NCI-H345 treated with DMSO at 0.1 percent for 48 hours (cell line): Measurements from ENCODE around the gene ADCY6.

Source experiments
- DNase-seq: peaks from one replicate; lab custom pipeline; 2025; ENCODE audit not compliant: unreplicated experiment; lab: John Stamatoyannopoulos, UW

ADCY6 gene

GRCh38 chr12:48816143-48816854, 27.4 kb upstream of the ADCY6 start:
- DNase-seq = no peak

- DNase-seq = no peak
These were observed 26.5 kb upstream of the ADCY6 start for GRCh38 chr12:48815126-48816110.

DNA sequence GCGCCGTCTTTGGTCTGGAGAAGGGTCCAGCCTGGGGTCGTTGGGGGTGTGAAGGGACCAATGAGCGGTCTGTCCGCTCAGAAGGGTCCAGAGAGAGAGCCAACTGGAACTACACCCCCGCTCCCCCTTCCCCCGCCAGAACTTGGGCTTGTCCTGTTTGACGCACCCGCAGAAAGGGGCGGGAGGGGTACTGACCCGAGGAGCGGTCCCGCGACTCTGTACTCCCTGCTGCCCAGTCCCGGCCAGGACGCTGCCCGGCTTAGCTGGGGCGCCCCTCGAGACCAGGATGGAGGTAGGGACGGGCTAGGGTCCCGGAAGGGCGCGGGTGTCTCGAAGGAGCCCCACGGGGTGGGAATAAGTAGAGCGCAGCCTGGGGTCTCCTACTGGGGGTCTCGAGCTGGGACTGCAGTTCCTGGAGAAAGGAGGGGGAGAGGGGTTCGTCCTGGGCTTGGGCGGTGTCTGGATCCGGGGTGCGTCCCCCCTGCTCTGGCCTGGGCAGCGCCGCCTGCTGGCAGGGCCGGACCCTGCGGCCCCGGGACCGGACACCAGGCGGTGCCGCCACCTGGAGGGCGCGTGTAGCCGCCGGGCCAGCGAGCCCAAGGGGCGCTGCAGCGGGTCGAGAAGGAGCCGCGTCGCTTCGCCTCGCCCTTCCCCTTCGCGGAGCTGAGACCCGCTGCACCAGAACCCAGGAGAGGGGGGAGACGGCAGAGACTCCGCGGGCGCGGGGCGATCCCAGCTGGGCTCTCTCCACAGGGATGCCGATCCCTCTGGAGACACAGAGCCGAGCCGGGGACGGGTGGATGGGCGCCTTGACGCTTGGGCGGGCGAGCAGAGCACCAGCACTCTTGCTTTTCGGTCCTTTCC, 25.6 kb upstream of the ADCY6 start:
- no peak for DNase-seq

- DNase-seq = no peak
These were observed 24.8 kb upstream of the ADCY6 start for GRCh38 chr12:48813465-48814261.

- no peak for DNase-seq
These were observed 23.5 kb upstream of the ADCY6 start for GRCh38 chr12:48812389-48812788.

DNA sequence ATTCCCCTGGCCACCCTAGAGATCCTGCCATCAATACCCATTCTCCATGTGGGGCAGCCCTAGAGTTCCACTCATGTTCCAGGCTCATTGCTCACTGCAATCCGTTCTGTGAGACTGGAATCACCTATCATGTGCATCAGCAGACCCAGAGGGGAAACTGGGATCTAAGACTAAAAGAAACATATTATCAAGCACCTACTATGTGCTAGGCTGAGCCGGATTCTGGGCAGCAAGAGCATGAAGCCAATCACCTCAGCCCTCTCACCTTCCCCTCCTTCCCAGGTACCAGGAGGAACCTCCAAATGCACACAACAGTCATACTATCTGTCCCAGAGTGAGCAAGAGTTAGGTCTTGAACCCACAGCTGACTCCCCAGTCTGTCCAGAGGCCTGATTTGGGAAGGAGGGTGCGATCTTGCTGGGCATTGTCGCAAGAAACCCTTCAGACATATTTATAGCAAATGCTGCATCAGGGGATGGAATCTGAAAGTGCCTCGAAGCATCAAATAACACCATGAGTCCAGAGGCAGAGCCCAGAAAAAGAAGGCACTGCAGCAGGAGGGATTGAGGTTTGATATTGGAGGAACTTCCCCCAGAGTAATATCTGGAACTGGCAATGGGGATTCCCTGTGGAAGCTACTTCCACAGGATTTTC, 22.7 kb upstream of the ADCY6 start:
- DNase-seq = no peak

DNA sequence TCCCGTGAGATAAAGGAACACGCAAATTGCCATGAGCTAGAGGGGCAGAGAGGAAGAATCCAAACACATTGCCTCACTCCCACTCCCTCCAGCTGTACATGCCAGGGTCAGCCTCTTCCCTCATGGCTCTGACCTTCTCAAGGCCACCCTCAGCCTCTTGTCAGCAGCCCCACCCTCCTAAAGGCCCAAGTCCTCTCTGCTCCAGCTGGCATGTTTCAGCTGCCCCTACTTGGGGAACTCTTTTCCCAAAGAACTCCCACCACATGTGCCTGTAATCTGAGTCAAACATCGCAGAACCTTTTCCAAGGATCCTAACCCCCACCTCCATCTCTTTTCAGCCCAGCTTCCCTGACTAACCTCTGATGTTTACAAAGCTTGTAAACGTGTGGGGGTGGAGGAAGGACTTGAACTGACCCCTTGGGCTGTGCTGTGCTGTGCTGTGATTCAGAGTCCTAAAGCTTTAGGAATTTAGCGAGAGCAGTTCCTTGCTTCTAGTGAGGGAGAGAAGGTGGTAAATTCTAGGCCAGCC, 22.1 kb upstream of the ADCY6 start:
- DNase-seq = no peak

DNA sequence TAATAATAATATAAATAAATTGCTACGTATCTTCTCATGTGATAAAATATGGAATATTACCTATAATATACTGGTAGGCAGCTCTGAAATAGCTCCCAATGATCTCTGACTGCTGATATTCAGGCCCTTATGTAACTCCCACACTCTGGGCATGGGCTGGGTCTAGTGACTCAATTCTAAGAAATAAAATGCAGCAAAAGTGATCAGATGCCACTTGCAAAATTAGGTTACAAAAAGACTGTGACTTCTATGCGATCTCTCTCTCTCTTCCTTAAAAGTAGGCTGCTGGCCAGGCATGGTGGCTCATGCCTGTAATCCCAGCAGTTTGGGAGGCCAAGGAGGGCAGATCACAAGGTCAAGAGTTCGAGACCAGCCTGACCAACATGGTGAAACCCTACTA, 19.1 kb upstream of the ADCY6 start:
- no peak for DNase-seq

DNA sequence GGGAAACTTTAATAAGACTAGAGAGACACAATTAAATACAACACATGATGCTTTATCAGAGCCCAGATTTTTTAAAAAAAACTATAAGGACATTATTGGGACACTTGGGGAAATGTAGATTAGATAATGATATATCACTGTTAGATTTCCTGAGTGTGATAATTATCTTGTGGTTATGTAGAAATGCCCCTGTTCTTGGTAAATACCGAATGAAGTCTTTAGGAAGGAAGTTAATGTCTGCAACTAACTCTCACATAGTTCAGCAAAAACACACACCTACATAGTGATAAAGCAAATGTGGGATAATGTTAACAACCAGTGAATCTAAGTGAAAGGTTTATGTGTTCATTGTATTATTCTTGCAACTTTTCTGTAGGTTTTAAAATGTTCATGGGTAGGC, 14.8 kb upstream of the ADCY6 start:
- DNase-seq = no peak

DNA sequence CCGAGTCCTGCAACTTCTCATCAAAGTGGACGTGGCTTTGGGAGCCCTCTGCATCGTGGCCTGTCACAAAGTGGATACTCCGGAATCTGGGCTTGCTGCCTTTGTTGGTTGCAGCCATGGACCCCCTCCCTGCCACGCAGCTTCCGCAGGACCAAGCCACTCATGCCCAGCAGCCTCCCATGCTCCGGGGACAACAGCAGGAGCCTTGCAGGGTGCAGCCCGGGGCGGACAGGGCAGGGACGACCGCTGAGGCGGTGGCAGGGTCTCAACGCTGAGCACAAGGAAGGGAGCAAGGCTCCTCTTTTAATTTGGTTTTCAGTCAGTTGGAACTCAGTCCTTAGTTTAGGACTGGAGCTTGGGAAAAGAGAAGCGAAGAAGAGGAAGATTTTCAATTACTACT, 12.1 kb upstream of the ADCY6 start:
- no peak for DNase-seq

- no peak for DNase-seq
These were observed 11.6 kb upstream of the ADCY6 start for GRCh38 chr12:48800457-48800856.

- DNase-seq = no peak
These were observed 8.1 kb upstream of the ADCY6 start for GRCh38 chr12:48796976-48797375.

GRCh38 chr12:48795550-48796455, 6.9 kb upstream of the ADCY6 start:
- no peak for DNase-seq

DNA sequence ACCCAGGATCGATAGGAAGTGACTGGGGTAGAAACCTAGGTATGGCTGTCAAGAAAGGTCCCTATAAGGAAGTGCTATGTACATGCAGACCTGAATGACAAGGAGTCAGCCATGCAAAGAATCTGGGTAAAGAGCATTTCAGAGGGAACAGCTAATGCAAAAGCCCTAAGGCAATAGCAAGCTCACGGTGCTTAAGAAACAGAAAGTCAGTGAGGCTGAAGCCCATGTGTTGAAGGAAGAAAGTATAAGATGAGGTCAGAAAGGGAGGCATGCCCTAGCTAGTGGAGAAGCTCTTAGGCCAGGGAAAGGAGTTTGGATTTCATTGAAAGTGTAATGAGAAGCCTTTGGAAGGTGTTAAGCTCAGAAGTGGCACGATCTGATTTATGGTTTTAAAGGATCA, 6.0 kb upstream of the ADCY6 start:
- no peak for DNase-seq

DNA sequence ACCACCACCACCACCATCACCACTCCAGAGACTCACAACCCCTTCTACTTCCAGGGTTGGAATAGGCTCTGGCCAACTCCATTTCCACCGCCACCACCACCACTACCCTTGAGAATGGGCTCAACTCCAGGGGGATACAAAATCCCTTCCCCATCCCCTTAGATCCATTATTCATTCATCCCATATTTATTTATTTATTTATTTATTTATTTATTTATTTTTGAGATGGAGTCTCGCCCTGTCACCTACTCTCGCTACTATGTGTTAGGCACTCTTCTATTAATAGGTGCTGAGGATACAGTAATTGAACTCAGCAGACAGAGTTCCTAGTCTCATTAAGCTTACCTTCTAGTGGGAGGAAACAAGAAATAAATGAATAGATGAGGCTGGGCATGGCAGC, 4.8 kb upstream of the ADCY6 start:
- DNase-seq = no peak

DNA sequence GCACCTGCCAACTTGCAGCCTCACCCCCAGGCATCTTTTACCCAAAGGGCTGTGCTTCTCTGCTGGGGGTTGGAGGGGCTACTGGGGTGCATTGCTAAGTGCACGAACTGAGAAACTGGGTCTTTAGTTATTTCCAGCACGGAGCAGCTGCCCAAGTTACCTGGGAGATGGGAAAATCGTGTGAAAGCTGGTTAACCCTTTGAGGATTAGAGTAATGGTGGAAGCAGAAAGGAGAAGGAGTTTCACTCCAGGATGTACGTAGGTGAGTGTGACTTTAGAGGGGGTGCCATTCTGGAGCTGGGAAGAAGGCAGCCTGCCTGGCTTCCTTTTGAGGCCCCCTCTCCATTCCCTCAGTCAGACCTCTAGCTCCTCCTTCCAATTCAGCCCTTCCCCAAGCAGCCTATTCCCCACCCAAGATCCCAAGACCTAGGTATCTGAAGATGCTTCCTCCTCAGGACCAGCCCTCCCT, 1.0 kb upstream of the ADCY6 start:
- DNase-seq = no peak

DNA sequence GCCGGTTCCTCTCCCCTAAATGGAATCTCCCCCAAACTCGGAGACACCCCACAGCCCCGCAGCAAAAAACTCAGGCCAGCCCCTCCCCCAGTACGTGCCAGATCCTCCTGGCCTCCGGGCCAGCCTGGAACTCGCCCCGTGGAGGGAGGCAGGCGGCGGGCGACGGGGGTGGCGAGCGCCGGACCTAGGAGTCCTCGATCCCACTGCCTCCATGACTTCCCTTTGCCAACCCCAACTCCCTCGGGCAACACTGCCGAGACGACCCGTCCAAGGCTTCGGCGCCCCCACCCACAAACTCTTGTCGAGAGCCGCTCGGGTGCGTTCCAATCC, 400 bp downstream of the ADCY6 start:
- no peak for DNase-seq

- no peak for DNase-seq
These were observed 932 bp downstream of the ADCY6 start for GRCh38 chr12:48787791-48788523.
